HUES48 (cell line): ENCODE measurements around the gene PLA2G4F.

Source experiments
- H3K27ac ChIP-seq: one replicate; pipeline ENCODE4 v1.7.0; 2013; ENCODE audit warnings: low read depth, low read length, inconsistent platforms
- H3K27me3 ChIP-seq: 2 replicates; pipeline ENCODE4 v1.6.1; 2013; ENCODE audit warnings: mild to moderate bottlenecking, low read length; ENCODE audit not compliant: control insufficient read depth, insufficient read depth
- H3K36me3 ChIP-seq: 2 replicates; pipeline ENCODE4 v1.6.1; 2013; ENCODE audit warnings: low read length; ENCODE audit not compliant: control insufficient read depth, insufficient read depth
- H3K4me1 ChIP-seq: 2 replicates; pipeline ENCODE4 v1.6.1; 2013; ENCODE audit warnings: mild to moderate bottlenecking, low read length; ENCODE audit not compliant: control insufficient read depth, insufficient read depth
- H3K4me3 ChIP-seq: 2 replicates; pipeline ENCODE4 v1.5.1; 2013; ENCODE audit warnings: mild to moderate bottlenecking, low read depth, low read length
- H3K9ac ChIP-seq: 2 replicates; pipeline ENCODE4 v1.6.1; 2013; ENCODE audit warnings: mild to moderate bottlenecking, low read depth, low read length, moderate library complexity
- H3K9me3 ChIP-seq: 2 replicates; pipeline ENCODE4 v1.6.1; 2013; ENCODE audit warnings: low read length; ENCODE audit not compliant: control insufficient read depth, insufficient read depth

Gene PLA2G4F

GRCh38 chr15:42154212-42154941, 2.1 kb downstream of the PLA2G4F start:
- H3K9ac ChIP-seq = no peak overlapping the region
- no peaks in the 10 kb centered on the region for H3K27me3 ChIP-seq
- peaks cover 8% of the 10 kb centered on the region for H3K36me3 ChIP-seq
- no peak overlapping the region for H3K27ac ChIP-seq
- H3K4me1 ChIP-seq = no peaks in the 10 kb centered on the region
- H3K4me3 ChIP-seq = no peak overlapping the region
- no peaks in the 10 kb centered on the region for H3K9me3 ChIP-seq

DNA sequence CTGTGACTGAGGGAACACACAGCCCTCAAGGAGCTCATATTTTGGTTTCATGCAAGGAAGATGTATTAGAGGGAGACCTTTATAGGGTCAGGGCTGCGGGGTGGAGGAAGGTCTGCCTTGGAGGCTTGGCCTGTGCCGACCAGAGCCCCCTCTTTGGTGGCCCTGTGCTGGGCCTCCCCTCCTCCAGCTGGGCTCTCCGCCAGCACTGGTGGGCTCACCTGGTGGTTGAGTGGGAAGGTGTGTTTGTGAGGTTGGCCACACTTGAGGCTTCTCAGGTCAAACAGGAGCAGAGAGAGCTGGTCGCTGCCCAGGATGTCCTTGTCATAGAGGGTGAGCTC, 2.6 kb downstream of the PLA2G4F start:
- Histone ChIP-seq H3K4me1 (no peaks in the 10 kb centered on the region), H3K9me3 (no peaks in the 10 kb centered on the region), H3K27ac (no peak overlapping the region), H3K36me3 (peaks cover 3% of the 10 kb centered on the region; the same call in 1 of the 2 replicates), H3K4me3 (no peak overlapping the region), H3K9ac (no peak overlapping the region), H3K27me3 (no peaks in the 10 kb centered on the region)

DNA sequence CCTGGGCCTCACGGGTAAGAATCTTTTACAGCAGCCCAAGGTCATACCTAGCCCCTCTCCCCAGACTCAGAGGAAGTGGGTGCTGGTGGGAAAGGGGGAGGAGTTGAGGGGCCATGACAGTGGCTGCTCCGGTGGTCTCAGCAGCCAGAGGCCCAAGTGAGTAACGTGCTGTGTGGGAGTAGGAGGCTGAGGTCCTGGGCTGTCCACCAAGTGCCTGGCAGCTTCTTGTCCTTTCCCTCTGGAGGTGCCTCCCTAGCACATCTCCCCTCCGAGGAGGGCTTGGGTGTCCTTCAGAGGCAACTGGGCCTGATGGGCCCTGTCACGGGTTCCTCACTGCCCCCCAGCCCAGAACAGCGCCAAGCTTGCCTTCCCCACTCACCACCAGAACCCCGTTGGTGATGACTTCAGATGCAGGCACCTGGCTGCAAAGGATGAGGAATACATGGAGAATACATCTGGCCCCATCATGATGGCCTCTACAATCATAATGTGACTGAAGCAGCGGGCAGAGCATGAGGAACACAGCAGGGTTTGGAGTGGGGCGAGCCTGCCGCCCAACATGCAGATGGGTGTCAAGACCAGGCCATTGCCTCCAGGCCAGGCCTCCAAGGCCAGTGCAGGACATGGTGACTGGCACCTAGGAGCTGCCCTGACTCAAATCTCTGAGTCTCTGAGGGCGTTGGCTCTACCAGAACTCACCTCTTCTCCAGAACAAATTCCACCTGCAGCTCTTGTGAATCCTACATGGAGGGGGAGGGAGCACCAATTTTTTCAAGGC, 3.3 kb downstream of the PLA2G4F start:
- H3K36me3 ChIP-seq = no peaks in the 10 kb centered on the region
- no peaks in the 10 kb centered on the region for H3K27me3 ChIP-seq
- no peaks in the 10 kb centered on the region for H3K9me3 ChIP-seq
- no peaks in the 10 kb centered on the region for H3K4me1 ChIP-seq
- H3K4me3 ChIP-seq = no peak overlapping the region
- no peak overlapping the region for H3K9ac ChIP-seq
- no peak overlapping the region for H3K27ac ChIP-seq

DNA sequence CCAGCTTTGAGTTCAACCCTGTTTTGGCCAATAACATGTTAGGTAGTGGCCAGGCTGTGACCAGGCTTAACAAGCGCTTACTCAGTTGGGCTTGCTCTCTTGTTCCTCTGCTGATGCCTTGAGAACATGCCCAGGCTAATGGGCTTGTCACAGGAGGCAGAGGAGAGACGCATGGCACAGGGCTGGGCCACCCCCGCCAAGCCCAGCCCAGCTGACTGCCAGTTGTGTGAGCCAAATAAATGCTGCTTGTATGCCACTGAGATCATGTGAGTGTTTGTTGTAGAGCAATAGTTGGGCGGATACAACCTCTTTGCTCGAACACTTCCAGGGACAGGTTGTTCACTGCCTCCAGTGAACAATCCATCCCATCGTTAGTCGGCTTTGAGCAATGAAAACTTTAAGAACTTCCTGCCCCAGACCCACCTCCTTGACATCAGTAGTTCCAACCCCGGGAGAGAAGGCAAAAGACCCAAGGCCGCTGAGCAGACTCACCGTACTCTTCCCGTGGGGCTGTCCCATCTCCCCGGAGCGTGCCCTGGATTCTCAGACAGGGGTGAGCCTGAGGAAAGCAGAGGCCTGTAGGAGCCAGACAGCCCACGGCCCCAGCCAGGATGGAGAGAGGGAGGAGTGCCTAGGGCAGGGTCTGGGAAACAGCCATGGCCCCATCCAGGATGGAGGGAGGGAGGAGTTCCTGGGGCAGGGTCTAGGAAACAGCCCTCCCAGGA, 4.1 kb downstream of the PLA2G4F start:
- H3K36me3 ChIP-seq = no peaks in the 10 kb centered on the region
- no peaks in the 10 kb centered on the region for H3K27me3 ChIP-seq
- no peaks in the 10 kb centered on the region for H3K4me1 ChIP-seq
- H3K9ac ChIP-seq = no peak overlapping the region
- H3K9me3 ChIP-seq = no peaks in the 10 kb centered on the region
- H3K27ac ChIP-seq = no peak overlapping the region
- no peak overlapping the region for H3K4me3 ChIP-seq

- no peaks in the 10 kb centered on the region for H3K4me1 ChIP-seq
- no peaks in the 10 kb centered on the region for H3K27me3 ChIP-seq
- no peaks in the 10 kb centered on the region for H3K36me3 ChIP-seq
- H3K9ac ChIP-seq = no peak overlapping the region
- no peak overlapping the region for H3K27ac ChIP-seq
- H3K4me3 ChIP-seq = no peak overlapping the region
- no peaks in the 10 kb centered on the region for H3K9me3 ChIP-seq
Measured at GRCh38 chr15:42151736-42152135, 4.7 kb downstream of the PLA2G4F start.

- no peaks in the 10 kb centered on the region for H3K9me3 ChIP-seq
- no peak overlapping the region for H3K27ac ChIP-seq
- H3K36me3 ChIP-seq = no peaks in the 10 kb centered on the region
- no peaks in the 10 kb centered on the region for H3K27me3 ChIP-seq
- no peak overlapping the region for H3K4me3 ChIP-seq
- H3K9ac ChIP-seq = no peak overlapping the region
- H3K4me1 ChIP-seq = no peaks in the 10 kb centered on the region
Measured at GRCh38 chr15:42151141-42151561, 5.3 kb downstream of the PLA2G4F start.

- Histone ChIP-seq H3K27ac (no peak overlapping the region), H3K4me1 (no peaks in the 10 kb centered on the region), H3K9me3 (no peaks in the 10 kb centered on the region), H3K4me3 (no peak overlapping the region), H3K9ac (no peak overlapping the region), H3K36me3 (no peaks in the 10 kb centered on the region), H3K27me3 (no peaks in the 10 kb centered on the region)
Measured at GRCh38 chr15:42150219-42150970, 6.0 kb downstream of the PLA2G4F start.

DNA sequence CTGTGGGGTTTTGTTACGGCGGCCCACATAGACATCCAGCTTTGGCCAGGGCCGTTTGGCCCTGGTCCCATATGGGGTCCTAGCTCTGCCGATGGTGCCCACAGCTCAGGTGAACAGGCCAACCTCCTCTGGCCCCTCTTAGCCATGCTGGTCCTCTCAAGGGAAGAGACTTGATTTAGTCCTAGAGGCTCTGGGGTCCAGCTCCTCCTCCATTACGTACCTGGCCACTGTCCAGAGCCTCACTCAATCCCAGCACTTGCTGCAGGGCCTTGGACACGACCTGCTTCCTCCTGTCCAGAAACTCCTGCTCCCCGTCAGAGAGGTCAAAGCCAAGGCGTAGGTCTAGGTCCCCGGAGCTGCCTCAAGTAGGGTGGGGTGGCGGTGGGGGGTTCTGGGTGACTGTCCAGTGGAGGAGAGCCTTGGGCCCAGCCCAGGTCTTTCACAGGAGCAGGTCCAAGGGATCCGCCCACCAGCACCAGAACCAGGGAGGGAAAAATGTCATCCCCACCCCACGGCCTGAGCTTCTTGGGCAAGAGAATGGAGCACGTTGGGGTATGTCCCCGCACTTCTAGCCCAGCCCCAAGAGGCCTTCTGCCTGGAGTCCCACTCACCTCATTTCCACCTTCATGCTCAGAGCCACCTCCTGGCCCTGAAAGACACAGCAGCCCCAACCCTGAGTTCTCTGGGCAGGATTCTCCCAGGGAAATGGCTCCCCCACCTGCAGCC, 6.8 kb downstream of the PLA2G4F start:
- no peak overlapping the region for H3K4me3 ChIP-seq
- no peaks in the 10 kb centered on the region for H3K9me3 ChIP-seq
- H3K27me3 ChIP-seq = no peaks in the 10 kb centered on the region
- no peak overlapping the region for H3K9ac ChIP-seq
- H3K27ac ChIP-seq = no peak overlapping the region
- no peaks in the 10 kb centered on the region for H3K4me1 ChIP-seq
- no peaks in the 10 kb centered on the region for H3K36me3 ChIP-seq

DNA sequence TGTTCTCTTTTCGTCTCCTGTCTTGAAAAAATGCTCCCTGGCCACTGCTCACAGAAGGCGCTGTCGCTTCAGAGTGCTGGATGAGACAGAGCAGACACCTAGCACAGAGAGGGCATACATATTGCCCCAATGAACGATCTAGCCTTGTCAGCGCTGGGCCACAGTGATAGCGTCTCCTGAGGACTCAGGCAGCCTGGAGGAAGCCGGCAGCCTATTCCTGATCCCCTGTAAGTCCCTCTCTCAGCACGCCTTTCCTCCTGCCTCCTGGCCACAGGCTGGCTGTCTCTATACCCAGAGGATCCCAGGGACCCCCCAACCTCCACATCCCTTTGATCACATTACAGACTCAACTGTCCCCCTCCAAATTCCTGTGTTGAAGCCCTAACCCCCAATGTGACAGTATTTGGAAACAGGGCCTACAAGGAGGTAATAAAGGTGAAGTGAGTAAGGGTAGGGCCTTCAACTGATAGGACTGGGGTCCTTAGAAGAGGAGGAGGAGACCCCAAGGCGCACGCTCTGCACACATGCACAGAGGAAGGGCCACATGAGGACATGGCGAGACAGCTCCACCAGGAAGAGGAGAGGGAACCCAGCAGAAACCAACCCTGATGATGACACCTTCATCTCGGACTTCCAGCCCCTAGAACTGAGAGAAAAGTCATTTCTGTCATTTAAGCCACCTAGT, 7.5 kb downstream of the PLA2G4F start:
- no peaks in the 10 kb centered on the region for H3K27me3 ChIP-seq
- H3K9me3 ChIP-seq = no peaks in the 10 kb centered on the region
- no peak overlapping the region for H3K9ac ChIP-seq
- H3K4me1 ChIP-seq = no peaks in the 10 kb centered on the region
- H3K36me3 ChIP-seq = no peaks in the 10 kb centered on the region
- H3K4me3 ChIP-seq = no peak overlapping the region
- H3K27ac ChIP-seq = no peak overlapping the region

GRCh38 chr15:42147431-42147735, 9.1 kb downstream of the PLA2G4F start:
- Histone ChIP-seq H3K9me3 (no peaks in the 10 kb centered on the region), H3K4me3 (no peak overlapping the region), H3K9ac (no peak overlapping the region), H3K27me3 (no peaks in the 10 kb centered on the region), H3K36me3 (no peaks in the 10 kb centered on the region), H3K4me1 (no peaks in the 10 kb centered on the region), H3K27ac (no peak overlapping the region)
